Measurements from ENCODE around the gene ITM2C.

The ITM2C gene

DNA sequence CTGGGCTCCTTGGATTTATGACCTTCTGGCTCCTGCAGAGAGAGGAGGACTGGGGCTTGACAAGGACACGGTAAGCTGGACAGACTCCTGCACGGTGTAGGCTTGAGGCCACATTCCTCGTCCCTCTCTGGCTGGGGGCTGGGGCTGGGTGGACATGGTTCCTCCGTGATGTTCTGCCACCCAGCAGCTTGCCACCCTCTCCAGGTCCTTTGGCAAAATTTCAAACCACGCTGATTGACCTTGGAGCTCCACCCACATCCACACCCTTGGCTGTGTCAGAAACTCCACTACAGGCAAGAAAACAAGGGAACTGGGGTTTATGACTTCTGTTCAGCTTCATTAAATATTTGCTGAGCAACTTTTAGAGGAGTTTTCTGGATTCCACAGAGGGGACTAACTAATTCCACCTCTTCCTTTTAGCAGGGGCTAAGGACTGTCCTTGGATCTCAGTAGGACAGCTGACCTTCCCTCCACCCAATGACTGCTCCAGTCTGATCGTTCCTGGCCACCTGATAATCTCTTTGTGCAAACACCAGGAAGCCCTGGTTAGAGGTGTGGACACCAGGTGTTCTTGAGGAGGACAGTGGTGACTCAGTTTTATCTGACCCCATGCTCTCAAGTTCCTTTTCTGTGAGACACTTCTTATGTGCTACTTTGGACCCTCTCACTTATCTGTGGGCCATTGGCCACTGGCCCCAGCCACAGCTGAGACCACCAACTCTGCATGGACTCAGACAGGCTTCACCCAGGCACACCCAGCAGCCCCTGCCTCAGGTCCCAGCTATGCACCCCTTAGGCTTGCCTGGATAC lies 31.0 kb downstream of the ITM2C start:
- H3K27ac ChIP-seq, result no peak overlapping the region
- no peak for TF ChIP-seq ZFX (IDR thresholded peaks at IDR 0.05)
- TF ChIP-seq, protein P1, sequence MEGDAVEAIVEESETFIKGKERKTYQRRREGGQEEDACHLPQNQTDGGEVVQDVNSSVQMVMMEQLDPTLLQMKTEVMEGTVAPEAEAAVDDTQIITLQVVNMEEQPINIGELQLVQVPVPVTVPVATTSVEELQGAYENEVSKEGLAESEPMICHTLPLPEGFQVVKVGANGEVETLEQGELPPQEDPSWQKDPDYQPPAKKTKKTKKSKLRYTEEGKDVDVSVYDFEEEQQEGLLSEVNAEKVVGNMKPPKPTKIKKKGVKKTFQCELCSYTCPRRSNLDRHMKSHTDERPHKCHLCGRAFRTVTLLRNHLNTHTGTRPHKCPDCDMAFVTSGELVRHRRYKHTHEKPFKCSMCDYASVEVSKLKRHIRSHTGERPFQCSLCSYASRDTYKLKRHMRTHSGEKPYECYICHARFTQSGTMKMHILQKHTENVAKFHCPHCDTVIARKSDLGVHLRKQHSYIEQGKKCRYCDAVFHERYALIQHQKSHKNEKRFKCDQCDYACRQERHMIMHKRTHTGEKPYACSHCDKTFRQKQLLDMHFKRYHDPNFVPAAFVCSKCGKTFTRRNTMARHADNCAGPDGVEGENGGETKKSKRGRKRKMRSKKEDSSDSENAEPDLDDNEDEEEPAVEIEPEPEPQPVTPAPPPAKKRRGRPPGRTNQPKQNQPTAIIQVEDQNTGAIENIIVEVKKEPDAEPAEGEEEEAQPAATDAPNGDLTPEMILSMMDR (conservative IDR thresholded peaks at IDR 0.05), result no peak

DNA sequence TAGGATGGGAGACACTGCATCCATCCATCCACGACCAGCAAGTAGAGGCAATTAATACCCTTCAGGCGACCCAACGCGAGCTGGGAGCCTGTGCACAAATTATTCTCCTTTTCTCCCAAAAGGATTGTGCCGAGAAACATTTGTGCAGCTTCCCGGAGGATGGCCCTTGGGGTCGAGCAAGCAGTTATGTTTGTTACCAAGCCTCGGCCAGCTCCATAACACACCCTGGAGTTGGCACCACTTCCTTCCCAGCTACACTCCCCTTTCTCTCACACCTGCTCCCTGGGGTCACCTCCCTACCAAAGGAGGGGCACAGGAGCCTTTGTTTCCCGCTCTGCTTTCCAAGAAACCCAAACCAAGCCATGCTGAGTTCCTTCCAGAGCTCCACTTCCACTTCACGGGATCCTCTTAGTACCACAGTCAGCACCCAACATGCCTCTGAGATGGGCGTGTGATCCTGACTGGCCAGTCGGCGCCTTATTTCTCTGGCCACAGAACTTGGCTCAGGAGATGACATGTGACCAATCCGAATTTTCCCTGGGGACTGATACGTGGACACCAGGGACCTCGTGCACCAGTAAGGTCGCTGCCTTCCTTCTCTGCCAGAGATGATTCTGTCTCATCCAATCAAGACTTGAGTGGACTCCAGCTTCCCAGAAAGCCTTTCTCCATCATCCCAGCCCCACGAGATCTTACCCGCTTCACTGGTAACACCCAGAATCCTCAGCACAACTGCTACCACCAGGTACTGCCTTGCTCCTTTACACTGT lies 31.8 kb downstream of the ITM2C start:
- no peak for TF ChIP-seq ZFX (IDR thresholded peaks at IDR 0.05)
- TF ChIP-seq, protein P1 (conservative IDR thresholded peaks at IDR 0.05), result no peak
- H3K27ac ChIP-seq, result no peak overlapping the region

DNA sequence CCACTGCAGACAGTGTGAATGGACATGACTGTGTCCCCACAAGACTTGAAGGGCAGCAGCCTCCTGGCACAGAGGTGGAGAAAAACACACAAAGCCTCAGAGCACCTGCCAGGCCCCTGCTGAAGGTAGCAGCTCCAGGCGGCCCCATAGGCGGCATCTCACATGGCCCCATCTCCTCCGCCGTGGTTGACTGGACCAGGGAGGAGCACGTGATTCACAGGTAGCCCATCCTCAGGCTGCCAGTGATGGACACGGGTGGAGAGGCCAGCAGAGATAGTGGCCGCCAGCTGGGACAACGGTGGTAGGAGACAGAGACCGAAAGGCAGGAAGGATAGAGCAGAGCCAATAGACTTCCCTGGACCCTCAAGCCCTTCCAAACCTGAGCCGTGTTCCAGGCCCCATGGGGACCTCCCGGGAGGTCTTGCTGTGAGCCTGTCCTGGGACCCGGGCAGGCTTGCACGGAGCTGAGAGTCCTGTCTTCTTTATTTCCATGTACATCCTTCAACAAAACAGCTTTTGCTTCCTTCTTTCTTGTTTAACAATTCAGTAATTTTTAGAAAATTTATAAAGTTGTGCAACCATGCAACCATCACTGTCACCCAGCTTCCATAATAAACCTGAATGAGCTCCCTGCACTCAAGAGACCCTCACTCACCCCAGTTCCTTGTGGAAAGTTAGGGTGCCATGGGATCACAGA lies 33.4 kb downstream of the ITM2C start:
- no peak overlapping the region for H3K27ac ChIP-seq

DNA sequence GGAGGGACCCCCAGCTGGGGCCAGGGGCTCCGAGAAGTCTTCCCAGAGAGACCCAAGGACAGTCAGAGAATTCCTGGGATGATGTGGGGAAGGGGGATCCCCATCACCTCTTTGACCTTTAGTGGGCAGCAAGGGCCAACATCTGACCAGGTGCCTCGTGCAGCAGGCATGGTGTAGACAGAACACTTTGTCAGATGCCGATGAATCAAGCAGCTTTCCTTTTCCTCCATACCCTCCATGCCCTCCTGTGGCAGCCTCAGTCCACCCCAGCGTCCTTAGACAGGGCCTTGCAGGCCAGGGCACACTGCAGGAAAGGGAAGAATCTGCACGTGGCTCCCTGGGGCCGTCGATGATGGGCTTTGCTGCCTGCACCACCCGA lies 34.0 kb downstream of the ITM2C start:
- TF ChIP-seq ZFX (IDR thresholded peaks at IDR 0.05), result no peak
- TF ChIP-seq, protein P1 (conservative IDR thresholded peaks at IDR 0.05), result no peak
- H3K27ac ChIP-seq, result no peak overlapping the region

More for the DNA sequence above, 33.4 kb downstream of the ITM2C start:
- no peak for TF ChIP-seq ZFX (IDR thresholded peaks at IDR 0.05)
- TF ChIP-seq, protein P1 (conservative IDR thresholded peaks at IDR 0.05), result no peak

DNA sequence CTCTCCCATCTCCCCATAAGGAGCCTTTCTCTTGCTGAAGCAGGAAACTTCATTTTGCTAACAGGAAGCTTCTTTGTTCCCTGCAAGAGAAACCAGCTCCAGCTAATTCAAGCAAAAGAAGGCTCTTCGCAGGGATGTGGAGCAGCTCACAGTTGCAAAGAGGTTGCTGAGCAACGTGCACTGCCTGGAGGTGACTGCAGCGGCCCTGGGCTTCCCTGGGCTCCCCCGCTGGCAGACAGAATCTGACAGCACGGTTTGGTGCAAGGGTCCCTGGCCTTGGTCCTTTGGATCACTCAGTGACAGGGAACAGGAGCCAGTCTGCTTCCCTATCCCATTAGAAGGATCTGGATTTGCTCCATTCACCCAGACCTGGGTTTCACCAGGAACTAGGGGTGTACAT lies 34.5 kb downstream of the ITM2C start:
- TF ChIP-seq, protein P1 (conservative IDR thresholded peaks at IDR 0.05), result no peak
- no peak for TF ChIP-seq ZFX (IDR thresholded peaks at IDR 0.05)

DNA sequence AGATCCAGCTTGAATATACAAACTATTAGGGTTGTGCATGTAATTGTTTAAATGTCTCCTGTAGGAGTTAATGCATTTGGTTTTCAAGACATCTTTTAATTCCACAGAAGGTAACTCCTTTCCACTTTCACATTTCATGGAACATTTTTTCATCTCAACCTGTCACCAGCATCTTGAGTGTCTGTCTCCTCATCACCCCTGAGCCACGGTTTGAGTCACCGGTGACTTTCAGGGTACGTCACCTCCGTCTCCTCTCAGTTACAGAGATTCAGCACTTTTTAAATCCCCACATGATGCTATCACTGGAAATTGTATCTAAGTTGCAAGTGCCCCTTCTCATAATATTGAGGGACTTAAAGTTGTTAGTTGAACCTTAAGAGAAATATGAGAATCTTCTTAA lies 35.0 kb downstream of the ITM2C start:
- TF ChIP-seq, protein P1 (conservative IDR thresholded peaks at IDR 0.05), result no peak
- TF ChIP-seq ZFX (IDR thresholded peaks at IDR 0.05), result no peak

More for the DNA sequence above, 34.5 kb downstream of the ITM2C start:
- H3K27ac ChIP-seq, result no peak overlapping the region

More for the DNA sequence above, 35.0 kb downstream of the ITM2C start:
- no peak overlapping the region for H3K27ac ChIP-seq
